ENCODE data around the gene HIBCH.

Gene HIBCH

GRCh38 chr2:190217616-190218015 lies 102.0 kb downstream of the HIBCH start:
- Histone ChIP-seq H3K36me3 (ENCODE audit: control insufficient read depth in 5 of 5, insufficient read depth in 5 of 5, low read length in 5 of 5) (peaks cover 3 to 13% (median 11%) of the 10 kb centered on the region in 5 donors), H3K4me3 (ENCODE audit: low read depth in 1 of 5, low read length in 5 of 5) (no peak overlapping the region), H3K9ac (ENCODE audit: low read length in 5 of 5) (no peak overlapping the region), H3K4me1 (ENCODE audit: control insufficient read depth in 5 of 5, insufficient read depth in 5 of 5, low read length in 5 of 5) (peaks cover 0 to 21% (median 10%) of the 10 kb centered on the region in 5 donors), H3K9me3 (ENCODE audit: control insufficient read depth in 5 of 5, low read length in 5 of 5) (no peaks in the 10 kb centered on the region), H3K27me3 (ENCODE audit: control insufficient read depth in 5 of 5, insufficient read depth in 4 of 5, low read length in 5 of 5) (no peaks in the 10 kb centered on the region), H3K27ac (ENCODE audit: low read depth, low read length) (no peak overlapping the region)

GRCh38 chr2:190216829-190217228 lies 102.8 kb downstream of the HIBCH start:
- Histone ChIP-seq H3K27ac (ENCODE audit: low read depth, low read length) (no peak overlapping the region), H3K9ac (ENCODE audit: low read length in 5 of 5) (no peak overlapping the region), H3K27me3 (ENCODE audit: control insufficient read depth in 5 of 5, insufficient read depth in 4 of 5, low read length in 5 of 5) (no peaks in the 10 kb centered on the region), H3K36me3 (ENCODE audit: control insufficient read depth in 5 of 5, insufficient read depth in 5 of 5, low read length in 5 of 5) (peaks cover 3 to 17% (median 11%) of the 10 kb centered on the region in 5 donors), H3K4me1 (ENCODE audit: control insufficient read depth in 5 of 5, insufficient read depth in 5 of 5, low read length in 5 of 5) (peaks cover 0 to 21% (median 10%) of the 10 kb centered on the region in 5 donors), H3K4me3 (ENCODE audit: low read depth in 1 of 5, low read length in 5 of 5) (no peak overlapping the region), H3K9me3 (ENCODE audit: control insufficient read depth in 5 of 5, low read length in 5 of 5) (no peaks in the 10 kb centered on the region)

GRCh38 chr2:190215620-190216019 lies 104.0 kb downstream of the HIBCH start:
- Histone ChIP-seq H3K4me1 (ENCODE audit: control insufficient read depth in 5 of 5, insufficient read depth in 5 of 5, low read length in 5 of 5) (peaks cover 0 to 21% (median 10%) of the 10 kb centered on the region in 5 donors), H3K27ac (ENCODE audit: low read depth, low read length) (no peak overlapping the region), H3K36me3 (ENCODE audit: control insufficient read depth in 5 of 5, insufficient read depth in 5 of 5, low read length in 5 of 5) (peaks cover 6 to 27% (median 13%) of the 10 kb centered on the region in 5 donors), H3K9me3 (ENCODE audit: control insufficient read depth in 5 of 5, low read length in 5 of 5) (no peaks in the 10 kb centered on the region), H3K27me3 (ENCODE audit: control insufficient read depth in 5 of 5, insufficient read depth in 4 of 5, low read length in 5 of 5) (no peaks in the 10 kb centered on the region), H3K9ac (ENCODE audit: low read length in 5 of 5) (no peak overlapping the region), H3K4me3 (ENCODE audit: low read depth in 1 of 5, low read length in 5 of 5) (no peak overlapping the region)

GRCh38 chr2:190214426-190215194 lies 105.0 kb downstream of the HIBCH start:
- no peak overlapping the region for H3K27ac ChIP-seq (ENCODE audit: low read depth, low read length)
- peaks cover 3 to 21% (median 10%) of the 10 kb centered on the region in 5 donors for H3K36me3 ChIP-seq (ENCODE audit: control insufficient read depth in 5 of 5, insufficient read depth in 5 of 5, low read length in 5 of 5)
- no peak overlapping the region for H3K4me3 ChIP-seq (ENCODE audit: low read depth in 1 of 5, low read length in 5 of 5)
- H3K9ac ChIP-seq (ENCODE audit: low read length in 5 of 5) = no peak overlapping the region
- H3K9me3 ChIP-seq (ENCODE audit: control insufficient read depth in 5 of 5, low read length in 5 of 5) = no peaks in the 10 kb centered on the region
- H3K27me3 ChIP-seq (ENCODE audit: control insufficient read depth in 5 of 5, insufficient read depth in 4 of 5, low read length in 5 of 5) = no peaks in the 10 kb centered on the region
- H3K4me1 ChIP-seq (ENCODE audit: control insufficient read depth in 5 of 5, insufficient read depth in 5 of 5, low read length in 5 of 5) = peaks cover 0 to 21% (median 10%) of the 10 kb centered on the region in 5 donors

GRCh38 chr2:190213441-190214335 lies 105.9 kb downstream of the HIBCH start:
- no peak overlapping the region for H3K9ac ChIP-seq (ENCODE audit: low read length in 5 of 5)
- no peak overlapping the region for H3K27ac ChIP-seq (ENCODE audit: low read depth, low read length)
- H3K27me3 ChIP-seq (ENCODE audit: control insufficient read depth in 5 of 5, insufficient read depth in 4 of 5, low read length in 5 of 5) = no peaks in the 10 kb centered on the region
- peaks cover 0 to 19% (median 6%) of the 10 kb centered on the region in 5 donors for H3K4me1 ChIP-seq (ENCODE audit: control insufficient read depth in 5 of 5, insufficient read depth in 5 of 5, low read length in 5 of 5)
- peaks cover 3 to 25% (median 10%) of the 10 kb centered on the region in 5 donors for H3K36me3 ChIP-seq (ENCODE audit: control insufficient read depth in 5 of 5, insufficient read depth in 5 of 5, low read length in 5 of 5)
- H3K9me3 ChIP-seq (ENCODE audit: control insufficient read depth in 5 of 5, low read length in 5 of 5) = no peaks in the 10 kb centered on the region
- no peak overlapping the region for H3K4me3 ChIP-seq (ENCODE audit: low read depth in 1 of 5, low read length in 5 of 5)

GRCh38 chr2:190210471-190210870 lies 109.2 kb downstream of the HIBCH start:
- H3K27me3 ChIP-seq (ENCODE audit: control insufficient read depth in 5 of 5, insufficient read depth in 4 of 5, low read length in 5 of 5) = no peaks in the 10 kb centered on the region
- H3K9ac ChIP-seq (ENCODE audit: low read length in 5 of 5) = no peak overlapping the region
- H3K4me1 ChIP-seq (ENCODE audit: control insufficient read depth in 5 of 5, insufficient read depth in 5 of 5, low read length in 5 of 5) = peaks cover 0 to 19% (median 11%) of the 10 kb centered on the region in 5 donors
- no peaks in the 10 kb centered on the region for H3K9me3 ChIP-seq (ENCODE audit: control insufficient read depth in 5 of 5, low read length in 5 of 5)
- no peak overlapping the region for H3K27ac ChIP-seq (ENCODE audit: low read depth, low read length)
- peaks cover 3 to 28% (median 10%) of the 10 kb centered on the region in 5 donors for H3K36me3 ChIP-seq (ENCODE audit: control insufficient read depth in 5 of 5, insufficient read depth in 5 of 5, low read length in 5 of 5)
- H3K4me3 ChIP-seq (ENCODE audit: low read depth in 1 of 5, low read length in 5 of 5) = no peak overlapping the region

GRCh38 chr2:190209559-190209958 lies 110.1 kb downstream of the HIBCH start:
- Histone ChIP-seq H3K9ac (ENCODE audit: low read length in 5 of 5) (no peak overlapping the region), H3K27ac (ENCODE audit: low read depth, low read length) (no peak overlapping the region), H3K36me3 (ENCODE audit: control insufficient read depth in 5 of 5, insufficient read depth in 5 of 5, low read length in 5 of 5) (peaks cover 3 to 28% (median 13%) of the 10 kb centered on the region in 5 donors), H3K9me3 (ENCODE audit: control insufficient read depth in 5 of 5, low read length in 5 of 5) (no peaks in the 10 kb centered on the region), H3K4me1 (ENCODE audit: control insufficient read depth in 5 of 5, insufficient read depth in 5 of 5, low read length in 5 of 5) (peaks cover 0 to 12% (median 7%) of the 10 kb centered on the region in 5 donors), H3K4me3 (ENCODE audit: low read depth in 1 of 5, low read length in 5 of 5) (no peak overlapping the region), H3K27me3 (ENCODE audit: control insufficient read depth in 5 of 5, insufficient read depth in 4 of 5, low read length in 5 of 5) (no peaks in the 10 kb centered on the region)

GRCh38 chr2:190207930-190208329 lies 111.7 kb downstream of the HIBCH start:
- H3K4me3 ChIP-seq (ENCODE audit: low read depth in 1 of 5, low read length in 5 of 5) = no peak overlapping the region
- H3K4me1 ChIP-seq (ENCODE audit: control insufficient read depth in 5 of 5, insufficient read depth in 5 of 5, low read length in 5 of 5) = peaks cover 0 to 9% (median 4%) of the 10 kb centered on the region in 5 donors
- H3K27ac ChIP-seq (ENCODE audit: low read depth, low read length) = no peak overlapping the region
- no peaks in the 10 kb centered on the region for H3K9me3 ChIP-seq (ENCODE audit: control insufficient read depth in 5 of 5, low read length in 5 of 5)
- no peak overlapping the region for H3K9ac ChIP-seq (ENCODE audit: low read length in 5 of 5)
- no peaks in the 10 kb centered on the region for H3K27me3 ChIP-seq (ENCODE audit: control insufficient read depth in 5 of 5, insufficient read depth in 4 of 5, low read length in 5 of 5)
- H3K36me3 ChIP-seq (ENCODE audit: control insufficient read depth in 5 of 5, insufficient read depth in 5 of 5, low read length in 5 of 5) = peaks cover 3 to 31% (median 15%) of the 10 kb centered on the region in 5 donors

GRCh38 chr2:190205657-190206056 lies 114.0 kb downstream of the HIBCH start:
- Histone ChIP-seq H3K4me3 (ENCODE audit: low read depth in 1 of 5, low read length in 5 of 5) (no peak overlapping the region), H3K27me3 (ENCODE audit: control insufficient read depth in 5 of 5, insufficient read depth in 4 of 5, low read length in 5 of 5) (no peaks in the 10 kb centered on the region), H3K9ac (ENCODE audit: low read length in 5 of 5) (no peak overlapping the region), H3K36me3 (ENCODE audit: control insufficient read depth in 5 of 5, insufficient read depth in 5 of 5, low read length in 5 of 5) (peaks cover 0 to 25% (median 10%) of the 10 kb centered on the region in 5 donors), H3K27ac (ENCODE audit: low read depth, low read length) (no peak overlapping the region), H3K4me1 (ENCODE audit: control insufficient read depth in 5 of 5, insufficient read depth in 5 of 5, low read length in 5 of 5) (peaks cover 0 to 9% (median 4%) of the 10 kb centered on the region in 5 donors), H3K9me3 (ENCODE audit: control insufficient read depth in 5 of 5, low read length in 5 of 5) (no peaks in the 10 kb centered on the region)

- Histone ChIP-seq H3K9ac (ENCODE audit: low read length in 5 of 5) (no peak overlapping the region), H3K4me3 (ENCODE audit: low read depth in 1 of 5, low read length in 5 of 5) (no peak overlapping the region), H3K27me3 (ENCODE audit: control insufficient read depth in 5 of 5, insufficient read depth in 4 of 5, low read length in 5 of 5) (no peaks in the 10 kb centered on the region), H3K36me3 (ENCODE audit: control insufficient read depth in 5 of 5, insufficient read depth in 5 of 5, low read length in 5 of 5) (peaks cover 0 to 21% (median 14%) of the 10 kb centered on the region in 5 donors), H3K9me3 (ENCODE audit: control insufficient read depth in 5 of 5, low read length in 5 of 5) (no peaks in the 10 kb centered on the region), H3K27ac (ENCODE audit: low read depth, low read length) (no peak overlapping the region), H3K4me1 (ENCODE audit: control insufficient read depth in 5 of 5, insufficient read depth in 5 of 5, low read length in 5 of 5) (peaks cover 0 to 13% (median 4%) of the 10 kb centered on the region in 5 donors)
Measured at GRCh38 chr2:190202604-190203003, 117.0 kb downstream of the HIBCH start.
